GM23338 (cell line): ENCODE results near the gene SCGB2B2.
"Not testable (repeated sequence)": the region's sequence is repeated elsewhere in the genome, so short reads cannot be mapped to it uniquely, and the experiment has no call there.

Source experiments
- CREB1 ChIP-seq: fragments of 250-450 bp; sonication (Bioruptor Pico); IDR thresholded peaks from 2 replicates; pipeline ENCODE4 v1.5.0; 2020; ENCODE audit warnings: low read depth, mild to moderate bottlenecking, moderate library complexity
- CTCF ChIP-seq, 2 experiments: fragments of 200-600 bp in 1 of 2; sonication (generic) in 1 of 2; conservative IDR thresholded peaks; 2 replicates each; pipeline versions ENCODE4 v1.5.1 to v1.6.1; 2016 to 2017; ENCODE audit warnings: antibody characterized with exemption in 2 of 2, low read depth in 2 of 2, mild to moderate bottlenecking in 2 of 2, moderate library complexity in 1 of 2
- JUNB ChIP-seq: IDR thresholded peaks from one replicate; pipeline ENCODE4 v1.6.1; 2016; ENCODE audit warnings: antibody characterized with exemption; ENCODE audit not compliant: unreplicated experiment
- NANOG ChIP-seq: IDR thresholded peaks from 2 replicates; pipeline ENCODE4 v1.6.1; 2016; ENCODE audit warnings: antibody characterized with exemption, borderline replicate concordance
- REST ChIP-seq: IDR thresholded peaks from one replicate; pipeline ENCODE4 v1.6.1; 2018; ENCODE audit warnings: antibody characterized with exemption; ENCODE audit not compliant: unreplicated experiment
- ZNF462 ChIP-seq: fragments of 250-450 bp; sonication (Bioruptor Pico); IDR thresholded peaks from 2 replicates; pipeline ENCODE4 v1.5.0; 2020; ENCODE audit warnings: mild to moderate bottlenecking, moderate library complexity

- not testable (repeated sequence) for TF ChIP-seq CREB1; CTCF (conservative IDR thresholded peaks at IDR 0.05; ENCODE audit: low read depth in 2 of 2); NANOG; JUNB; ZNF462 (CRISPR knock-in tag); REST
Measured at GRCh38 chr19:34665275-34665674, 11.7 kb downstream of the SCGB2B2 start.
